ENCODE data around the gene WDFY4. TPM values are rescaled to one million over a fixed set of nuclear protein-coding genes. Genes with fewer than 3 reads are reported as not detected.

Gene WDFY4
- total and polyA plus RNA-seq, 2 donors (not counting 3 experiments of a cell fraction or from before 2014, with no cell fraction given): 10.1 to 10.2 TPM

DNA sequence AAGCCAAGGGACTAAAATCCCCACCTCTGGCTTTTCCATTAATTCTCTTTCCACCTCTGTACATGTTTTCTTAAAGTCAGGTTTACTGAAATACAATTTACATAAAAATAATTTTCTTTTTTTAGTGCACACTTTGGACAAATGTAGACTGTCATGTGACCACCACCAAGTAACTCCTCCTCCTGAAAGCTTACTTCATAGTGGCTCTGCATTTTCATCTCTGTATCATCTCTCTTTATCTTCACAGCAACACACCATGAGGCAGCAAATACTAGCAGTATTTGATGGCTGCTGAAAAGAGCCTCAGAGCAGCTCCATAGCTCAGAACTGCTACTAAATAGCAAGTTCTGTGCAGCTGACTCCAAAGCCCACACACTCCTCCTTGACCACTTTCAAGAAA is 17.3 kb downstream of the WDFY4 start:
- DNase-seq (ENCODE audit: low read depth, low spot score) (no peak), FAIRE-seq (no peak)
- Histone ChIP-seq H3K9me3 (replicated peaks; ENCODE audit: control insufficient read depth, insufficient read depth, low read length) (no peaks in the 10 kb centered on the region), H3K4me3 (replicated peaks in 1 of 3; ENCODE audit: insufficient read depth in 1 of 3, low read depth in 1 of 3, low read length in 3 of 3) (no peak overlapping the region), H3K79me2 (ENCODE audit: control insufficient read depth, insufficient read depth, low read length) (no peaks in the 10 kb centered on the region), H3K9ac (replicated peaks; ENCODE audit: extremely low read depth, insufficient read depth, low read length) (no peak overlapping the region), H3K36me3 (ENCODE audit: control insufficient read depth in 2 of 2, extremely low read depth in 1 of 2, insufficient read depth in 2 of 2, low read length in 2 of 2) (no peaks in the 10 kb centered on the region), H3K27ac (ENCODE audit: insufficient read depth, low read depth, low read length) (no peak overlapping the region), H3K4me1 (ENCODE audit: control insufficient read depth, extremely low read depth, insufficient read depth, low read length) (no peaks in the 10 kb centered on the region), H2AFZ (ENCODE audit: low read depth, low read length) (no peak overlapping the region), H3K27me3 (ENCODE audit: control insufficient read depth in 2 of 2, insufficient read depth in 2 of 2, low read length in 2 of 2) (peaks cover 0 to 5% of the 10 kb centered on the region in 2 experiments), H3K4me2 (ENCODE audit: insufficient read depth, low read length) (no peak overlapping the region), H4K20me1 (replicated peaks; ENCODE audit: control insufficient read depth, extremely low read depth, insufficient read depth, low read length) (no peaks in the 10 kb centered on the region), H3K9me1 (replicated peaks; ENCODE audit: control insufficient read depth, extremely low read depth, insufficient read depth, low read length) (no peaks in the 10 kb centered on the region)
- CTCF ChIA-PET: interaction anchor here (0.8 kb wide), 1 partner anchor 44 kb away, joined by 3 read pairs; no protein-coding TSS in a partner anchor
- POLR2A ChIA-PET: no interaction called here
- no TSS peak for BruUV-seq (replicated peaks)
- TF ChIP-seq CTCF (IDR thresholded peaks at IDR 0.05; ENCODE audit: extremely low read depth in 1 of 2, insufficient read depth in 1 of 2, low read depth in 1 of 2, low read length in 2 of 2): no peak
- no peak for TF ChIP-seq POLR2AphosphoS5 (IDR thresholded peaks at IDR 0.05; ENCODE audit: insufficient read depth, low read depth, low read length)
- no peak for TF ChIP-seq POLR2A (IDR thresholded peaks at IDR 0.05; ENCODE audit: low read depth, low read length)
- TF ChIP-seq JUN (IDR thresholded peaks at IDR 0.05; ENCODE audit: borderline replicate concordance, insufficient read depth, insufficient read length, low read depth): no peak
- TF ChIP-seq FOS (IDR thresholded peaks at IDR 0.05; ENCODE audit: borderline replicate concordance, insufficient read depth, low read length): no peak
- TF ChIP-seq EZH2 (IDR thresholded peaks at IDR 0.05; ENCODE audit: borderline replicate concordance, low read depth, low read length, severe bottlenecking): no peak
- TF ChIP-seq, protein P1, sequence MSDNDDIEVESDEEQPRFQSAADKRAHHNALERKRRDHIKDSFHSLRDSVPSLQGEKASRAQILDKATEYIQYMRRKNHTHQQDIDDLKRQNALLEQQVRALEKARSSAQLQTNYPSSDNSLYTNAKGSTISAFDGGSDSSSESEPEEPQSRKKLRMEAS (IDR thresholded peaks at IDR 0.05; ENCODE audit: insufficient read depth, insufficient read length): no peak
- TF ChIP-seq MYC (IDR thresholded peaks at IDR 0.05; ENCODE audit: low read depth, low read length): no peak
- TF ChIP-seq GATA2 (IDR thresholded peaks at IDR 0.05; ENCODE audit: insufficient read depth, insufficient read length, low read depth, low read length): no peak
- dilution Hi-C loops (cut with MboI; ENCODE audit: extremely low pct_ligation_motif_present, low sequenced_read_pairs) (no loop called here), intact Hi-C loops (cut with micrococcal nuclease) (no loop called here)
